ENCODE results near the gene TSEN34.
"Not testable (repeated sequence)": the region's sequence is repeated elsewhere in the genome, so short reads cannot be mapped to it uniquely, and the experiment has no call there.

The TSEN34 gene

GRCh38 chr19:54188215-54188871 lies 2.8 kb upstream of the TSEN34 start:
- no peak for DNase-seq (ENCODE audit: low spot score)

- DNase-seq (ENCODE audit: low spot score) = no peak
Observed at GRCh38 chr19:54189145-54189734, 1.9 kb upstream of the TSEN34 start, which contains the start of gene MBOAT7. MBOAT7 (minus strand) TSS chr19:54189580; CDS start chr19:54188508, 1,072 bp downstream.

- DNase-seq (ENCODE audit: low spot score) = peak; percentile 100
Observed at GRCh38 chr19:54189735-54190502, 1.2 kb upstream of the TSEN34 start.

GRCh38 chr19:54190503-54191010 lies 551 bp upstream of the TSEN34 start:
- DNase-seq (ENCODE audit: low spot score) = peak; percentile 100

- no peak for DNase-seq (ENCODE audit: low spot score)
Observed at GRCh38 chr19:54191811-54192453, 824 bp downstream of the TSEN34 start.

GRCh38 chr19:54193011-54193410 lies 1.9 kb downstream of the TSEN34 start:
- no peak for DNase-seq (ENCODE audit: low spot score)

- not testable (repeated sequence) for DNase-seq (ENCODE audit: low spot score)
Observed at GRCh38 chr19:54194463-54194862, 3.4 kb downstream of the TSEN34 start.

GRCh38 chr19:54196536-54196935 lies 5.4 kb downstream of the TSEN34 start:
- DNase-seq (ENCODE audit: low spot score) = no peak

- no peak for DNase-seq (ENCODE audit: low spot score)
Observed at GRCh38 chr19:54197121-54197520, 6.0 kb downstream of the TSEN34 start.

- no peak for DNase-seq (ENCODE audit: low spot score)
Observed at GRCh38 chr19:54199401-54199800, 8.3 kb downstream of the TSEN34 start.

GRCh38 chr19:54201172-54201701 lies 10.1 kb downstream of the TSEN34 start:
- DNase-seq (ENCODE audit: low spot score) = no peak

GRCh38 chr19:54201980-54202379 lies 10.9 kb downstream of the TSEN34 start:
- DNase-seq (ENCODE audit: low spot score) = no peak

GRCh38 chr19:54203151-54203611 lies 12.1 kb downstream of the TSEN34 start:
- DNase-seq (ENCODE audit: low spot score) = no peak

GRCh38 chr19:54204767-54205468 lies 13.8 kb downstream of the TSEN34 start:
- no peak for DNase-seq (ENCODE audit: low spot score)

- DNase-seq (ENCODE audit: low spot score) = no peak
Observed at GRCh38 chr19:54206030-54206830, 15.1 kb downstream of the TSEN34 start.

GRCh38 chr19:54206831-54207177 lies 15.7 kb downstream of the TSEN34 start:
- no peak for DNase-seq (ENCODE audit: low spot score)

GRCh38 chr19:54207193-54207592 lies 16.1 kb downstream of the TSEN34 start:
- DNase-seq (ENCODE audit: low spot score) = not testable (repeated sequence)

GRCh38 chr19:54207676-54207982 lies 16.5 kb downstream of the TSEN34 start:
- DNase-seq (ENCODE audit: low spot score) = no peak

GRCh38 chr19:54207983-54208783 lies 17.1 kb downstream of the TSEN34 start:
- peak; percentile 86 for DNase-seq (ENCODE audit: low spot score)

GRCh38 chr19:54208784-54209057 lies 17.6 kb downstream of the TSEN34 start:
- no peak for DNase-seq (ENCODE audit: low spot score)

All from Ammon's horn (tissue), 1 donor.